Activated T-helper 1 cell treated with anti-CD3 and anti-CD28 coated beads, Interleukin-2, amount 50 U/mL, for 16 hours (primary cell): ENCODE data around the gene CEP112.
"Not testable (repeated sequence)": the region's sequence is repeated elsewhere in the genome, so short reads cannot be mapped to it uniquely, and the experiment has no call there.

ENCODE experiments used
- DNase-seq, 2 donors: peaks; one replicate each; pipeline ENCODE4 v3.0.0-alpha.2; 2020; ENCODE audit warnings: low read depth in 1 of 2, low spot score in 1 of 2

Gene CEP112

DNA sequence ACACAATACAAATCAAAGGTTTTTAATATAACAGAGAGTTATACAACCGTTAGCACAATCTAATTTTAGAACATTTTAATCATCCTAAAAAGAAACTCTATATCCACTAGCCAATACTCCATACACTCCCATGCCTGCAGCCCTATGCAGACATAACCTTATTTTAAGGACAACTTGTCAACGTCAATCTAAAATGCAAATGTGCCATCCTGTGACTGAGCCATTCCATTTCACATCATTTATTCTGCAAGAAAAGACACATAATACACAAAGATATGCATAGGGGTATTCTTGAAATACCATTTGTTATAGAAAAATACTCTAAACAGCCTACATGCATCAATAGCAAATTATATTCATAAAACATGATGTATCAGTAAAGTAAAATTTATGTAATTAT lies 106.7 kb downstream of the CEP112 start:
- DNase-seq, result no peak

DNA sequence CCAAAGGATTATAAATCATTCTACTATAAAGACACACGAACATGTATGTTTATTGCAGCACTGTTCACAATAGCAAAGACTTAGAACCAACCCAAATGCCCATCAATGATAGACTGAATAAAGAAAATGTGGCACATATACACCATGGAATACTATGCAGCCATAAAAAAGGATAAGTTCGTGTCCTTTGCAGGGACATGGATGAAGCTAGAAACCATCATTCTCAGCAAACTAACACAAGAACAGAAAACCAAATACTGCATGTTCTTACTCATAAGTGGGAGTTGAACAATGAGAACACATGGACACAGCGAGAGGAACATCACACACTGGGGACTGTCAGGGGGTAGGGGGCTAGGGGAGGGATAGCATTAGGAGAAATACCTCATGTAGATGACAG lies 111.3 kb downstream of the CEP112 start:
- DNase-seq, result not testable (repeated sequence)

DNA sequence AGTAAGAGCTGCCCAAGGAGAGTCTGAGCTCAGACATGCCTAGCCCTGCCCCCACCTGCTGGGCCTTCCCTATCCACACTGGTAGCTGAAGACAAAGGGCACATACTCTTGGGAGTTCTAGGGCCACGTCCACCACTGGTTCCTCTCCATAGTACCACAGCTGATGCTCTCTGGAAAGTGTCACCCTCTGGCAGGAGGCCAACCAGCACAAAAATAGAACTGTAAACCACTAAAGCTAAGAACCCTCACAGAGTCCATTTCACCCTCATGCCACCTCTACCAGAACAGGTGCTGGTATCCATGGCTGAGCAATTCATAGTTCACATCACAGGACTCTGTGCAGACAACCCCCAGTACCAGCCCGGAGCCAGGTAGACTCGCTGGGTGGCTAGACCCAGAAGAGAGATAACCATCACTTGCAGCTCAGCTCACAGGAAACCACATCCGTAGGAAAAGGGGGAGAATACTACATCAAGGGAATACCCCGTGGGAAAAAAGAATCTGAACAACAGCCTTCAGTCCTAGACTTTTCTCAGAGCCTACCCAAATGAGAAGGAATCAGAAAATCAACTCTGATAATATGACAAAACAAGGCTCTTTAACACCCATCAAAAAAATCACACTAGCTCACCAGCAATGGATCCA lies 115.3 kb downstream of the CEP112 start:
- DNase-seq, result no peak

- DNase-seq, result no peak
Measured at GRCh38 chr17:66073384-66073783, 118.5 kb downstream of the CEP112 start.

DNA sequence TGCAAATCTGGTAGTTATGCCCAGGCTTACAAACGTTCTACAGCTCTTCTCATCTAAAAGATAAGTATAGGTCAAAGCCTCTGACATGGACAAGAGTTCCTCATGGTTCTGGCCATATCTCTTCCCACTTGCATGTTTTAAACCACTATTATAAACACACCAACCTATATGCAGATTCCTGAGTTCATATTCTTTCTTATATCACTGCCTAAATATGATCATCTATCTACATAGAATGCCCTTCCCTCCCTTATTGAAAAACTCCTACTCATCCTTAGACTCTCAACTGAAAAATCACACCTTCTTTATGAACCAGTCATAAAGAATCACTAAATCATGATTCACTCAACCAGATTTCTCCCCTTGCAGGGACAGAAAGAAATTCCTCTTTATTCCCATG lies 128.2 kb downstream of the CEP112 start:
- DNase-seq, result no peak

GRCh38 chr17:66056148-66056547 lies 135.8 kb downstream of the CEP112 start:
- DNase-seq, result no peak

- no peak for DNase-seq
Measured at GRCh38 chr17:66054242-66054641, 137.7 kb downstream of the CEP112 start.

DNA sequence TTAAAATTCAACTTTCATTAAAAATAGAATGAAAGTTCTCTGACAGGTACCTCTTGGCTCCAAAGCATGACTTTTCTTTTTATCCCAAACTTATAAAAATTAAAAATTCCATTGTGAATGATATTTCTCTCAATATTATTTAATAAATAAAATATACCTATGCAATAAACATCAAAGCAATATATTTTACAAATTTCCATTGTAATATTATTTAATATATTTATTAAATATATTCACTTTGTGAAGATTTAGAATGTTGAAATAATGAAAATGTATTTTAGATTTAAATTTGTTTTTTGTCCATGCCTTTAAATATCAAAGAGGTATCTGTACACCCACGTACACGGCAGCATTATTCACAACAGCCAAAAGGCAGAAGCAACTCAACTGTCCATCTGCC lies 147.8 kb downstream of the CEP112 start:
- DNase-seq, result no peak

DNA sequence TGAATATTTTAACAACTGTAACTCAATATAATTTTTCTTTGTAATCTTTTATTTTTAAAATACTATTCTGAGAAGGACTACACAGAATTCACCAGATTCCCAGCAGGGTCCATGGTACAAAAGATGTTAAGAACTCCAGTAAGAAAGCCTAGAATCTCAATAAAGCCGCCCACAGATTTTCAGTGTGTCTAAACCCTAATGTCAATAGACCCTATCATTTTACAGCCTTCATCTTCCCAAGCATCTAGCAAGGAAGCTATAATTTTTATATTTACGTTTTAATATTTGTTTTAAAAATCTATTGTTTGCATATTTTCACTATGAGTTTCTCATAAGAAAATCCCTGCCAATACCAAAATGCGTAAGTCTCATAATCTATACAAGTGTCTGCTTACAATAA lies 148.5 kb downstream of the CEP112 start:
- DNase-seq, result no peak

- no peak for DNase-seq
Measured at GRCh38 chr17:66040402-66040801, 151.5 kb downstream of the CEP112 start.

DNA sequence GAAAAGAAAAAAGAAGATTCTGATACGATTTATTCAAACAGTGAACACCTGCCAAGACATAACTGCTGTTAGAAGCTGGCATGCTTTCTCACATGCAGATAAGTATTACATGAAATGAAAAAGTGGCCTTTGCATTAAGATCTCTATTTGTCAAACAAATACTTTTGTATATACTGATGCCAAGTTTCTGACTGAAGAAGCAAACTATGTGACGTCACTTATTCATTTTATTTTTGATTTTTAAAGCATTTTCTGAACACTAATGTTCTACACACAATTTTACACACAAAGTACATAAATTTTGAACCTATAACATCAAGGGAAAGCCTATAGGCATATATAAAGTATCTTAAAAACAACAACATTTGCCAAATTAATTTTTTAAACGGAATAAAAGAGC lies 153.8 kb downstream of the CEP112 start:
- no peak for DNase-seq

DNA sequence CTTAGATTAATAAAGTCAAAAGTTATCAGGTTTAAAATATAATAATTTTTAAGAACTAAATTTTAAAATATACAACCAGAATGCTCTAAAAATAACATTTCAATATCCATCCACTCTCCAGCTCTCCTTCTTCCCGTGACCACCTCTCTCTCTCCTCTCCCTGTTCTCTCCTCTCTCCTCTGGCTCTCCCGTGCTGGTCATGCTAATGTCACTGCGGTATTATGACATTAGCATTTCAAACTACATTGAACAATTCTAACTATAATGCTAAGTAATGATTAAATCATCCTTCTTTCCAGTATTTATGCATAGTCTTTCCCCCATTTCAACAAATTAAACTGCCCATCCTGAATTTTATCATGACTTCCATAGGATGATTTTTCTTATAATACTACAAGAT lies 154.7 kb downstream of the CEP112 start:
- DNase-seq, result no peak

GRCh38 chr17:66032082-66032712 lies 159.7 kb downstream of the CEP112 start:
- no peak for DNase-seq

DNA sequence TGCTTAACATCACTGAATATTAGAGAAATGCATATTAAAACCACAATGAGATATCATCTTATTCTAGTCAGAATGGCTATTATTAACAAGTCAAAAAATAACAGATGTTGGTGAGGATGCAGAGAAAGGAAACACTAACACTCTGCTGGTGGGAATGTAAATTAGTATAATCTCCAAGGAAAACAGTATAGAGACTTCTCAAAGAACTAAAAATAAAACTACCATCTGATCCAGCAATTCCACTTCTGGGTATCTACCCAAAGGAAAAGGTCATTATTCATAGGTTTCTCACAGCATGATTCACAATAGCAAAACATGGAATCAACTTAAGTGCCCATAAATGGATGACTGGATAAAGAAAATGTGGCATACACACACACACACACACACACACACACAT lies 166.4 kb downstream of the CEP112 start:
- no peak for DNase-seq

DNA sequence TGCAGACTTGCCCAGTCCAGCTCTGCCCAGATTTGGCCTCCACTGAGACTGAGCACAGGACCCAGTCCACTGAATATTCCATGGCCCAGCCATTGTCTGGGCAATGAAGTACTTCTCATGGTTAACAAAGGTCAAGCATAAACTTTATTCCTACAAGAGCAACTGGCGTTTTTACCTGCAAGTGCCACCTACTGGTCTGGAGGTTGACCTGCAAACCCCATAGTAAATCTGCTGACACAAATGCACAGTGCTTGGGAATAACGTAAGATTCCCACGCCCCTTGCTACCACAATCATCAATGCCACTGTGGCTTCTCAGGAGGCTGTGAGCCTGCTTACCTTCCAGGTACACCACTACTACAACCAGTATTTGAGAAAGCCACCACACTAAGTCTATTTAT lies 170.2 kb downstream of the CEP112 start:
- DNase-seq, result no peak

GRCh38 chr17:66018786-66019185 lies 173.1 kb downstream of the CEP112 start:
- DNase-seq, result no peak

- DNase-seq, result no peak
Measured at GRCh38 chr17:66016231-66016630, 175.7 kb downstream of the CEP112 start.

GRCh38 chr17:66008680-66009079 lies 183.3 kb downstream of the CEP112 start:
- no peak for DNase-seq

- DNase-seq, result no peak
Measured at GRCh38 chr17:66006654-66007053, 185.3 kb downstream of the CEP112 start.

- DNase-seq, result no peak
Measured at GRCh38 chr17:66002812-66003211, 189.1 kb downstream of the CEP112 start.

GRCh38 chr17:66002063-66002585 lies 189.8 kb downstream of the CEP112 start:
- DNase-seq, result no peak

DNA sequence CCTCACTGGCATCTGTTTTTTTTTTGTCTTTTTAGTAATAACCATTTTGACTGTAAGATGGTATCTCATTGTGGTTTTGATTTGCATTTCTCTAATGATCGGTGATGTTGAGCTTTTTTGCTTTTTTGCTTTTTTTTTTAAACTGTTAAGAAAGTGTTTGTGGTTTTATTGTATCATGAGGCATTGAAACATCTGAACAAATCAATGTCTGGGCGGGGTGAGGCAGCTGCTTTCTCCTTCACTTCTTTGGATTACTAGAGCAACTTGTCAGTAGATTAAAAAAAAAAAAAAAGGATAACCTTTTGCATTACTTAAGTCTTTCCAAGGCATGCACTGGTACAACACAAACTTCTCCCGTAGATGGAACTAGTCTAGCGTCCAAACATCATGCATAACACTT lies 191.7 kb downstream of the CEP112 start:
- DNase-seq, result no peak

DNA sequence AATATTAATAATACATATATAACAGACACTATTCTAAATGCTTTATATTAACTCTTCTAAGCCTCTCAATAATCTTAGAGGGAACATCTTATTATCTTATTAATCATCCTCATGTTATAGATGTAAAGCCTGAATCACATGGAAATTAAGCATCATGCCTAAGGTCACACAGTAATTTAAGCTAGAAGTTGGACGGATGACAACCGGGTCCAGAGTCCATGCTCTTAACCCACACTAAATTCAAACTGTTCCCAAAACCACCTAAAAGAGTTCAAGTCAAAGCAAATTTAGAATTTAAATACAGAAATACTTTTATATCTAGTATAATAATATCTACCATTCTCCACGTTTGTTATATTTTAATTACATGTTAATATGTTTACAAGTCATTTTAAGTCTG lies 193.3 kb downstream of the CEP112 start:
- no peak for DNase-seq
